SJCRH30 (cell line): ENCODE results near the gene TEX29. TPM values are rescaled to one million over a fixed set of nuclear protein-coding genes. Genes with fewer than 3 reads are reported as not detected.

ENCODE experiments used
- DNase-seq, 2 experiments: peaks; one replicate each; pipeline ENCODE4 v3.0.0-alpha.2; 2015 to 2020
- H3K27ac ChIP-seq: fragments of 250-450 bp; sonication (Bioruptor Pico); 2 replicates; pipeline ENCODE4 v1.5.1; 2020; ENCODE audit warnings: mild to moderate bottlenecking, moderate library complexity
- H3K27me3 ChIP-seq: fragments of 250-450 bp; sonication (Bioruptor Pico); 2 replicates; pipeline ENCODE4 v1.5.1; 2020; ENCODE audit warnings: mild to moderate bottlenecking, moderate library complexity
- H3K36me3 ChIP-seq: fragments of 250-450 bp; sonication (Bioruptor Pico); 2 replicates; pipeline ENCODE4 v1.5.1; 2020; ENCODE audit warnings: mild to moderate bottlenecking, moderate library complexity
- H3K4me1 ChIP-seq: fragments of 250-450 bp; sonication (Bioruptor Pico); 2 replicates; pipeline ENCODE4 v1.5.1; 2020; ENCODE audit warnings: mild to moderate bottlenecking, moderate library complexity
- H3K4me3 ChIP-seq: fragments of 250-450 bp; sonication (Bioruptor Pico); 2 replicates; pipeline ENCODE4 v1.5.1; 2020; ENCODE audit warnings: mild to moderate bottlenecking, moderate library complexity
- H3K9me3 ChIP-seq: fragments of 250-450 bp; sonication (Bioruptor Pico); replicated peaks from 2 replicates; pipeline ENCODE4 v1.5.1; 2020; ENCODE audit warnings: mild to moderate bottlenecking, moderate library complexity
- total RNA-seq: library from RNA; depleted of rRNA; stranded (reverse); fragments of >200 nt; shearing (Covaris generic); gene quantifications from 2 replicates; pipeline ENCODE4 v1.2.3, GENCODE V29; 2014

Gene TEX29
- total RNA-seq, 1 experiment from 2014 or later = not detected

DNA sequence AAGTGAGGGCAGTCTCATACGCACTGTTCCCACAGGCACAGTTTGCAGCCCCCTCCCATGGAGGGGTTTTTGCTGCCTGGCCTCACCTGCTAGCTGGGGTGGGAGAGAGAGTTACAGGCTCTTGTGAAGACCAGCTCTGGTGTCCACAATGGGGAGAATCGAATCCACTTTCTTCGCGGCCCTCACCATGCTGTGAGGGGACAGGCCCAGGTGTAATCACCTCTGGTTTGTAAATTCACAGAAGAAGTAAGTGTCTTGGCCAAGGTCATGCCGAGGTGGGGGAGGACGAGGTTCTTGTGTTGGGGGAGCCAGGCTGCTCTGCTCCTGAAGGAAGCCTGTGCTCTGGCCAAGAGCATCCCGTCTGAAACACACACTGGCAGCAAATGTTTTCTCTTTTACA, 39.5 kb downstream of the TEX29 start:
- no peak overlapping the region for H3K4me3 ChIP-seq
- H3K27me3 ChIP-seq = no peaks in the 10 kb centered on the region
- H3K4me1 ChIP-seq = no peaks in the 10 kb centered on the region
- no peak overlapping the region for H3K27ac ChIP-seq
- DNase-seq = no peak
- no peaks in the 10 kb centered on the region for H3K36me3 ChIP-seq
- H3K9me3 ChIP-seq = no peaks in the 10 kb centered on the region

DNA sequence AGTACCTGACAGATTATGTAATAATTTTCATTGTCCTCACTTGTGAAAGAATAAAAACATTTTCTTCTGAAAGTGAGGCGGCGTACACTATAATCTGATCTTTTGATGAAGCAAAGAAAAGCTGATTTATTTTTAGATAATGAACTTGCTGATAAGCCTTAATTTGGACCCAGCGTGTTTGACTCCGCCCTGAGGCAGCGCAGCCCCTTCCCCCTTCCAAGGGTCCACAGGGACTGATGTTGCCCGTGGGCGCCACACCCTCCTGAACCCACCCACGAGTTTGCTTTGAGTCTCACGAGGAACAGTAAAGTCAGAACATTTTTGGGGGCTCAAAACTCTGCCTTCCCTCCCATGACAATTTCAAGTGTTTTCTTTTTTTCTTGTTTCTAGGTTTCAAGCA, 40.0 kb downstream of the TEX29 start:
- Histone ChIP-seq H3K4me3 (no peak overlapping the region), H3K36me3 (no peaks in the 10 kb centered on the region), H3K27ac (no peak overlapping the region), H3K4me1 (no peaks in the 10 kb centered on the region), H3K9me3 (no peaks in the 10 kb centered on the region), H3K27me3 (no peaks in the 10 kb centered on the region)
- DNase-seq = no peak

- Histone ChIP-seq H3K36me3 (no peaks in the 10 kb centered on the region), H3K4me1 (no peaks in the 10 kb centered on the region), H3K9me3 (no peaks in the 10 kb centered on the region), H3K27me3 (no peaks in the 10 kb centered on the region), H3K4me3 (no peak overlapping the region), H3K27ac (no peak overlapping the region)
- no peak for DNase-seq
Measured at GRCh38 chr13:111361046-111361872, 40.8 kb downstream of the TEX29 start.

- H3K4me3 ChIP-seq = no peak overlapping the region
- no peaks in the 10 kb centered on the region for H3K9me3 ChIP-seq
- H3K27me3 ChIP-seq = no peaks in the 10 kb centered on the region
- no peak overlapping the region for H3K27ac ChIP-seq
- no peaks in the 10 kb centered on the region for H3K4me1 ChIP-seq
- DNase-seq = no peak
- no peaks in the 10 kb centered on the region for H3K36me3 ChIP-seq
Measured at GRCh38 chr13:111361873-111362648, 41.6 kb downstream of the TEX29 start.

DNA sequence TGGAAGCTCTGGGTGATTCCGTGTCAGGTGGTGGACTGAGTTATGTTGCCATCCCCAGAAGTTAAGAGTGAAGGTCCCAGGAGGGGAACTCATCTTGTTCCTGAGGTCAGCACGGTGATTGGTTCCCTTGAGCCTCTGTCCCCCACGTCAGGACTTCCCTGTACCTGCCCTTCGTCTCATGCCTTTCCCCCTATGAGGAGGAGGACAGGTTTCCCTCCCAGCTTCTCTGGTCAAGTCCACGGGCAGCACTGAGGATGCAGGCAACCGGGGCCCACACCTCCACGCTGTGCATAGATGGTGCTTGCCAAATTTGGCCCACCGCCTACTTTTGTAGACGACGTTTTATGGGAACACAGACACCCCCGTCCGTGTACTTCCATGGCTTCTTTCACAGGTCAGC, 42.7 kb downstream of the TEX29 start:
- no peak for DNase-seq
- no peak overlapping the region for H3K4me3 ChIP-seq
- H3K9me3 ChIP-seq = no peaks in the 10 kb centered on the region
- no peaks in the 10 kb centered on the region for H3K27me3 ChIP-seq
- H3K27ac ChIP-seq = no peak overlapping the region
- H3K4me1 ChIP-seq = no peaks in the 10 kb centered on the region
- no peaks in the 10 kb centered on the region for H3K36me3 ChIP-seq

DNA sequence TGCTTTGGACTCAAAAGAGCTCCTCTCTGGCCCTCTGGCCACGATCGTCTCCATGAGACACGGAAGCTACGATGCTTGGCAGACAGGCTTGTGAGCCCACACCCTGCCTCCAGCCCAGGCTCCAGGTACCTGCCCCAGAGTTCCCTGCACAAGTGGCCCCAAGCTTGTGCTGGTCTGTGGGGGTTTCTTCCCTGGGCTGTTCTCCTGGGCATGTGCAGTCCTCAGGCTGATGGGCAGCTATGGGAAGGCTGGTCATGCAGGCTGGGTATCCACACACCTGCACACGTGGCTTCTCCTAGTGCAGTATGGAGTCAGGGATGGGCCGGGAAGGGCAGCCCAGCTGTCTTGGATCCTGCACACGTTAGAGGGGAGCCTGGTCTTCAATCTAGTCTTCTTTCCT, 43.1 kb downstream of the TEX29 start:
- Histone ChIP-seq H3K27me3 (no peaks in the 10 kb centered on the region), H3K9me3 (no peaks in the 10 kb centered on the region), H3K4me1 (no peaks in the 10 kb centered on the region), H3K36me3 (no peaks in the 10 kb centered on the region), H3K4me3 (no peak overlapping the region), H3K27ac (no peak overlapping the region)
- no peak for DNase-seq

DNA sequence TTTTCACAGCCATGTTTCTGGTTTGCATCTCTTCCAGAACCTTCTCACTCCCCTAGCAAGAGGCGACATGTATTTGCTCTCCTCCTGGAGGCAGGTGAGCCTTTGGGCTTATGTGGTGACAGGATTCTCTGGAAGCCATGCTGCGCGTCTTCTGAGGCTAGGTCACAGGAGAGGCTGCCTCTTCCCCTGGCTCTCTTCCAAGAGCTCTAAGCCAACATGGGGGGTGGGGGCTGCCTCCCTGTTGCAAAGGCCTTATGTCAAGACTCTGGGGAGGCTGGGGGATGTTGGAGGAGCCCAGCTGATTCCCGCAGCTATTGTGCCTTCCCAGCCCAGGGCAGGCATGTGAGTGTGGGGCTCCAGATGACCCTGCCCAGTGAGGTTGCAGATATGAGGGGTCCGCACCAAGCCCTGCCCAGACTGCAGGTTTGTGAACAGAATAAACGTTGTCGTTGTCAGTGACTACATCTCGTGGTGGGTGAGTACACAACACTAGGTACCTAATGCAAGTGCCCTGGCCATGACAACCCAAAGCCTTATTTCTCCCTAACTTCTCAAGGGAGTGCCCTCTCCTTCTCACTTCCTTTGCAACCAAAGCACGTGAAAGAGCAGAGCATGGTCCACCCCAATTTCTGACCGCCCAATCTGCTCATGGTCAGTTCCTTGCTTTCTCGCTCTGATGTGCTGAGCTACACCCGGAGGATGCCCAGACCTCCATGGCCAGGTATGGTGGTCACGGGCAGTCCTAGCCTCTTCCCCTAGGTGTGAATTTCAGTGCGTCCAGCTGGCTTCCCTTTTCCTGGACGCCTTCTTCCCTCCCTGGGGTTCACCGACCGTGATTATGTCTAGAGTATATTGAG, 44.9 kb downstream of the TEX29 start:
- Histone ChIP-seq H3K4me1 (no peaks in the 10 kb centered on the region), H3K27me3 (no peaks in the 10 kb centered on the region), H3K4me3 (no peak overlapping the region), H3K9me3 (no peaks in the 10 kb centered on the region), H3K27ac (no peak overlapping the region), H3K36me3 (no peaks in the 10 kb centered on the region)
- DNase-seq = no peak

DNA sequence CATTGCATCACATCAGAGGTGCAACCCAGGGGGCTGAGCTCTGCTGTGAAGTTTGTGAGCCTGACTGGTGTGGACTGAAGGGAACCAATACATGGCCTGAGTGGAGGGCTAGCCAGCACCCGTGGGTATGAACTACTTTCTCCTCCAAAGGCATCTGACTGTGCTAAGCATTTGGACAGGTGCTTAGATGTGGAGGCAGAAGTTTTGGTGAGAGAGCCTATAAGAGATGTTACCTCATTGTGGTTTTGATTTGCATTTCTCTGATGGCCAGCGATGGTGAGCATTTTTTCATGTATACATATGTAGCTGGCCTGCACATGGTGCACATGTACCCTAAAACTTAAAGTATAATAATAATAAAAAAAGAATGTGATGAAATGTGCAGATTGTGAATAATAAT, 46.9 kb downstream of the TEX29 start:
- H3K9me3 ChIP-seq = no peaks in the 10 kb centered on the region
- H3K36me3 ChIP-seq = no peaks in the 10 kb centered on the region
- H3K4me3 ChIP-seq = no peak overlapping the region
- no peak overlapping the region for H3K27ac ChIP-seq
- no peak for DNase-seq
- no peaks in the 10 kb centered on the region for H3K27me3 ChIP-seq
- H3K4me1 ChIP-seq = no peaks in the 10 kb centered on the region

DNA sequence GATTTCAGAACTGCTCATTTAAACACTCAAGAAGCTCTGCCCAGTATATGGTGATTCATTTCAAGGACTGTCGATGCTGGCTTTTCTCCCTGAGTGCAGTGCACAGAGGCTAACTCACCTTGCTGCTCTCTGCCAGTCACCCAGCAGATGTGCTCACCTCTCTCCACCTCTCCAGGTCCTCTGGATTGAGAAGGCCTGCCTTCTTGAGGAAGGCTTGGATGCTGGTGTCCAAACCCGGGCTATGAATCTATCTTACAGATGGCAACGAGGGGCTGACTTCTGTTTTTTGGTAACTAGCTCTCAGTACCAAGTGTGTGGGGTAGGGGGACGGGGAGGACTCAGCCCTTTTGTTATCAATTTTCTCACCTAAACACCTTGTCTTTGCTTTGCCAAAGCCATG, 47.6 kb downstream of the TEX29 start:
- Histone ChIP-seq H3K4me1 (no peaks in the 10 kb centered on the region), H3K4me3 (no peak overlapping the region), H3K36me3 (no peaks in the 10 kb centered on the region), H3K9me3 (no peaks in the 10 kb centered on the region), H3K27me3 (no peaks in the 10 kb centered on the region), H3K27ac (no peak overlapping the region)
- no peak for DNase-seq

GRCh38 chr13:111370147-111370546, 49.7 kb downstream of the TEX29 start:
- no peak for DNase-seq
- Histone ChIP-seq H3K9me3 (no peaks in the 10 kb centered on the region), H3K36me3 (no peaks in the 10 kb centered on the region), H3K4me3 (no peak overlapping the region), H3K27ac (no peak overlapping the region), H3K27me3 (no peaks in the 10 kb centered on the region), H3K4me1 (no peaks in the 10 kb centered on the region)

DNA sequence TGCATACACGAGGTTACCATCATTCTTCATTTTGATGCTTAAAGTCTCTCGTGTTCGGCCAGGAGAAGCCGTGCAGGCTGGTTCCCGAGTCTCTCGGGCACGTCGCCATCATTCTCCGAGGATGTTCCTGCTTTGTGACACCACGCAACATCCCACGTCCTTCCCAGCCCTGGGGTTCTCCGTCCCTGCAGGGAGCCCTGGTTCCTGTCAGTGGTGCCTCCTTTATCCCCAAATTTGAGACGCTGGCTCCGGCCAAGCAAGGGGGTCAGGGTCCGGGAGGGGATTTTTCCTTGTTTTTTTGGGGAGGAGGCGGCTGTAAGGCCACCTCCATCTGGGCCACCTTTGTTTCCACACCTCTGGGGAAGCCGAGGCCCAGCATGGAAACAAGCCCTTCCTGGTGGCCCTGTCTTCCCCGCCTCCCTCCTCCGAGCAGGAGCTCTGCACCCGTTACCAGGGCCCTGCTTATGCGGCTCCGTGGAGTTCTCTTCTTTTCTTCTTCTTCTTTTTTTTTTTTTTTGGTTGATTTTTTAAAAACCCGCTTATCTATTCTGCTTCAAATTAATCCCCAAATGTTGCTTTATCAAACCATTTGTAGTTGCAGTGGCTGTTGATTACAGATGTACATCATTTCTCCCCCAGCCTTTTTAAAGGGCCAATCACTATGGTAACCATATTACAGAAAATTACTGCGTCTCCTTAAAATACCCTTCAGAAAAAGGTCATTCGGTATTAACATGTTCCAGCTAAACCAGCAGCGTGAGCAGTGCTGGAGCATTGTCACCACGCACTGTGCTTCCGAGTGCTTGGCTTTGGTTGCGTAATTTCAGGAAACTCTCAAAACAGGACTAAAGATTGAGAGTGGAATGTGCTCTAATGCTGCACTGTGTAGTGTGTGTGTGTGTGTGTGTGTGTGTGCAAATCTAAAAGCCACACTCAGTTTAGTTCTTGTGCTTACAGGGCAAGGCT, 50.4 kb downstream of the TEX29 start:
- no peaks in the 10 kb centered on the region for H3K27me3 ChIP-seq
- DNase-seq = no peak
- H3K36me3 ChIP-seq = no peaks in the 10 kb centered on the region
- H3K4me1 ChIP-seq = no peaks in the 10 kb centered on the region
- H3K4me3 ChIP-seq = no peak overlapping the region
- H3K9me3 ChIP-seq = no peaks in the 10 kb centered on the region
- no peak overlapping the region for H3K27ac ChIP-seq

- Histone ChIP-seq H3K4me3 (no peak overlapping the region), H3K9me3 (no peaks in the 10 kb centered on the region), H3K27me3 (no peaks in the 10 kb centered on the region), H3K4me1 (no peaks in the 10 kb centered on the region), H3K27ac (no peak overlapping the region), H3K36me3 (no peaks in the 10 kb centered on the region)
- no peak for DNase-seq
Measured at GRCh38 chr13:111371720-111372119, 51.3 kb downstream of the TEX29 start.

DNA sequence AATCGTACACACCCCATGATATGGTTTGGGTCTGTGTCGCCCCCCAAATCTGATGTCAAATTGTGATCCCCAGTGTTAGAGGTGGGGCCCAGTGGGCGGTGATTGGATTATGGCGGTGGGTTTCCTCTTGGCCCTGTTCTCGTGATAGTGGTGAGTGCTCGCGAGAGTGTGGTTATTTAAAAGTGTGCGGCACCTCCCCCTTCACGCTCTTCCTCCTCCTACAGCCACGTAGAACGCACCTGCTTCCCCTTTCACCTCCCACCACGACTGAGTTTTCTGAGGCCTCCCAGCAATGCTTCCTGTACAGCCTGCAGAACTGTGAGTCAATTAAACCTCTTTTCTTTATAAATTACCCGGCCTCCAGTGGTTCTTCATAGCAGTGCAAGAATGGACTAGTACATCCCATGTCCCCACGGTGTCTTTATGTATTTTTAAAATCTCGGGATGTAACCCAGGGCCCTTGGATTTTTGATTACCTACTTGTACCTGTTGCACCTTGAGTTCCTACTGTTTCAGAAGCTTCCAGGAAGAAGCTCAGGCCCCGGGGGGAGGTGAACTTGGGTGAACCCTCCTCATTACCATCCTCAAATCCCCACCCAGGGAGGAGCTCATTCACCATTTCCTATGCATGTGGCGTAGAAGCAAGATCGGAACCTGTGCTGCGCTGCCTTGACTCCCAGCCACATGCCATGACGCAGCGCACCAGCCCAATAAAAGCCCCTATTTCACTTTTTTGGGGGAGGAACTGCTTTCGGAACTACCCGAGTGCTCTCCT, 52.4 kb downstream of the TEX29 start:
- Histone ChIP-seq H3K36me3 (no peaks in the 10 kb centered on the region), H3K4me3 (no peak overlapping the region), H3K27ac (no peak overlapping the region), H3K9me3 (no peaks in the 10 kb centered on the region), H3K4me1 (no peaks in the 10 kb centered on the region), H3K27me3 (no peaks in the 10 kb centered on the region)
- no peak for DNase-seq
